ENCODE measurements around the gene SF3B5. TPM values are rescaled to one million over a fixed set of nuclear protein-coding genes. Genes with fewer than 3 reads are reported as not detected.

SF3B5 gene
- total RNA-seq, 2 experiments from 2014 or later = 138 to 141 TPM

GRCh38 chr6:144129469-144129868, 34.1 kb upstream of the SF3B5 start:
- peaks cover 14% of the 10 kb centered on the region for H3K4me1 Mint-ChIP-seq
- H3K4me3 Mint-ChIP-seq = no peak overlapping the region
- ChIA-PET CTCF (interaction anchor here (0.5 kb wide), 1 partner anchor 607 kb away, joined by 4 read pairs; no protein-coding TSS in a partner anchor), POLR2A (no interaction called here)
- H3K36me3 Mint-ChIP-seq (ENCODE audit: low read depth) = no peaks in the 10 kb centered on the region
- DNase-seq = no peak
- no peak overlapping the region for H3K27ac Mint-ChIP-seq
- H3K27me3 Mint-ChIP-seq = no peaks in the 10 kb centered on the region
- no peaks in the 10 kb centered on the region for H3K9me3 Mint-ChIP-seq

- DNase-seq = no peak
- no peak overlapping the region for H3K27ac Mint-ChIP-seq
- ChIA-PET POLR2A (no interaction called here), CTCF (interaction anchor here (0.8 to 1.9 kb wide), 3 partner anchors 11 to 539 kb away, joined by 3 to 5 read pairs (median 3); no protein-coding TSS in a partner anchor)
- no peaks in the 10 kb centered on the region for H3K9me3 Mint-ChIP-seq
- no peaks in the 10 kb centered on the region for H3K36me3 Mint-ChIP-seq (ENCODE audit: low read depth)
- H3K4me3 Mint-ChIP-seq = no peak overlapping the region
- no peaks in the 10 kb centered on the region for H3K27me3 Mint-ChIP-seq
- H3K4me1 Mint-ChIP-seq = peaks cover 14% of the 10 kb centered on the region
Observed at GRCh38 chr6:144127097-144127496, 31.7 kb upstream of the SF3B5 start.

- H3K27me3 Mint-ChIP-seq = no peaks in the 10 kb centered on the region
- H3K4me1 Mint-ChIP-seq = no peaks in the 10 kb centered on the region
- ChIA-PET POLR2A (no interaction called here), CTCF (interaction anchor here (0.5 to 1.4 kb wide), 6 partner anchors 9 to 142 kb away, joined by 3 to 4 read pairs (median 4); no protein-coding TSS in a partner anchor)
- no peaks in the 10 kb centered on the region for H3K9me3 Mint-ChIP-seq
- no peak overlapping the region for H3K27ac Mint-ChIP-seq
- H3K4me3 Mint-ChIP-seq = no peak overlapping the region
- no peak for DNase-seq
- H3K36me3 Mint-ChIP-seq (ENCODE audit: low read depth) = no peaks in the 10 kb centered on the region
Observed at GRCh38 chr6:144123836-144124235, 28.5 kb upstream of the SF3B5 start.

GRCh38 chr6:144123421-144123820, 28.0 kb upstream of the SF3B5 start:
- no peaks in the 10 kb centered on the region for H3K4me1 Mint-ChIP-seq
- H3K27ac Mint-ChIP-seq = no peak overlapping the region
- ChIA-PET CTCF (interaction anchor here (0.5 to 1.4 kb wide), 5 partner anchors 9 to 143 kb away, joined by 3 to 4 read pairs (median 4); no protein-coding TSS in a partner anchor), POLR2A (no interaction called here)
- no peak overlapping the region for H3K4me3 Mint-ChIP-seq
- no peaks in the 10 kb centered on the region for H3K36me3 Mint-ChIP-seq (ENCODE audit: low read depth)
- no peaks in the 10 kb centered on the region for H3K9me3 Mint-ChIP-seq
- DNase-seq = no peak
- no peaks in the 10 kb centered on the region for H3K27me3 Mint-ChIP-seq

GRCh38 chr6:144122861-144123260, 27.5 kb upstream of the SF3B5 start:
- H3K4me3 Mint-ChIP-seq = no peak overlapping the region
- no peaks in the 10 kb centered on the region for H3K27me3 Mint-ChIP-seq
- H3K36me3 Mint-ChIP-seq (ENCODE audit: low read depth) = no peaks in the 10 kb centered on the region
- H3K4me1 Mint-ChIP-seq = no peaks in the 10 kb centered on the region
- no peak overlapping the region for H3K27ac Mint-ChIP-seq
- H3K9me3 Mint-ChIP-seq = no peaks in the 10 kb centered on the region
- DNase-seq = no peak
- POLR2A ChIA-PET = no interaction called here
- CTCF ChIA-PET = interaction anchor here (0.8 kb wide), 1 partner anchor 13 kb away, joined by 3 read pairs; no protein-coding TSS in a partner anchor

- DNase-seq = no peak
- Mint-ChIP-seq H3K9me3 (no peaks in the 10 kb centered on the region), H3K27ac (no peak overlapping the region), H3K4me3 (no peak overlapping the region), H3K27me3 (peaks cover 4% of the 10 kb centered on the region), H3K36me3 (ENCODE audit: low read depth) (no peaks in the 10 kb centered on the region), H3K4me1 (no peaks in the 10 kb centered on the region)
- CTCF ChIA-PET = no interaction called here
- POLR2A ChIA-PET = no interaction called here
Observed at GRCh38 chr6:144119376-144119775, 24.0 kb upstream of the SF3B5 start.

- Mint-ChIP-seq H3K4me1 (no peaks in the 10 kb centered on the region), H3K4me3 (no peak overlapping the region), H3K36me3 (ENCODE audit: low read depth) (no peaks in the 10 kb centered on the region), H3K27ac (no peak overlapping the region), H3K27me3 (peaks cover 4% of the 10 kb centered on the region), H3K9me3 (no peaks in the 10 kb centered on the region)
- no peak for DNase-seq
- POLR2A ChIA-PET = no interaction called here
- CTCF ChIA-PET = interaction anchor here (1.3 to 1.6 kb wide), 4 partner anchors 9 to 15 kb away, joined by 3 to 4 read pairs (median 4); no protein-coding TSS in a partner anchor
Observed at GRCh38 chr6:144115219-144115618, 19.8 kb upstream of the SF3B5 start.

GRCh38 chr6:144113366-144113765, 18.0 kb upstream of the SF3B5 start:
- no peak for DNase-seq

GRCh38 chr6:144110210-144110609, 14.8 kb upstream of the SF3B5 start:
- H3K4me1 Mint-ChIP-seq = peaks cover 8% of the 10 kb centered on the region
- ChIA-PET CTCF (interaction anchor here (0.6 to 0.9 kb wide), 4 partner anchors 9 to 421 kb away, joined by 3 to 5 read pairs (median 4); no protein-coding TSS in a partner anchor), POLR2A (no interaction called here)
- no peaks in the 10 kb centered on the region for H3K27me3 Mint-ChIP-seq
- no peak overlapping the region for H3K4me3 Mint-ChIP-seq
- DNase-seq = no peak
- H3K9me3 Mint-ChIP-seq = no peaks in the 10 kb centered on the region
- no peak overlapping the region for H3K27ac Mint-ChIP-seq
- no peaks in the 10 kb centered on the region for H3K36me3 Mint-ChIP-seq (ENCODE audit: low read depth)

More at GRCh38 chr6:144113366-144113765, 18.0 kb upstream of the SF3B5 start:
- Mint-ChIP-seq H3K27ac (no peak overlapping the region), H3K27me3 (peaks cover 4% of the 10 kb centered on the region), H3K4me3 (no peak overlapping the region), H3K4me1 (no peaks in the 10 kb centered on the region), H3K9me3 (no peaks in the 10 kb centered on the region), H3K36me3 (ENCODE audit: low read depth) (no peaks in the 10 kb centered on the region)
- ChIA-PET CTCF (no interaction called here), POLR2A (no interaction called here)

- CTCF ChIA-PET = interaction anchor here (1.0 to 1.4 kb wide), 2 partner anchors 9 to 116 kb away, joined by 3 read pairs; no protein-coding TSS in a partner anchor
- H3K27ac Mint-ChIP-seq = no peak overlapping the region
- POLR2A ChIA-PET = no interaction called here
Observed at GRCh38 chr6:144106206-144106605, 10.8 kb upstream of the SF3B5 start.

GRCh38 chr6:144104898-144105487, 9.6 kb upstream of the SF3B5 start:
- Mint-ChIP-seq H3K27me3 (no peaks in the 10 kb centered on the region), H3K27ac (no peak overlapping the region), H3K4me1 (peaks cover 9% of the 10 kb centered on the region), H3K4me3 (no peak overlapping the region), H3K36me3 (ENCODE audit: low read depth) (no peaks in the 10 kb centered on the region), H3K9me3 (no peaks in the 10 kb centered on the region)
- POLR2A ChIA-PET = no interaction called here
- CTCF ChIA-PET = interaction anchor here (0.6 to 1.4 kb wide), 7 partner anchors 10 to 364 kb away, joined by 3 to 4 read pairs (median 3); no protein-coding TSS in a partner anchor
- peak; percentile 69 for DNase-seq

More at GRCh38 chr6:144106206-144106605, 10.8 kb upstream of the SF3B5 start:
- H3K4me1 Mint-ChIP-seq = peaks cover 9% of the 10 kb centered on the region
- no peak overlapping the region for H3K4me3 Mint-ChIP-seq
- no peak for DNase-seq
- no peaks in the 10 kb centered on the region for H3K9me3 Mint-ChIP-seq
- H3K36me3 Mint-ChIP-seq (ENCODE audit: low read depth) = no peaks in the 10 kb centered on the region
- no peaks in the 10 kb centered on the region for H3K27me3 Mint-ChIP-seq

GRCh38 chr6:144104488-144104887, 9.1 kb upstream of the SF3B5 start:
- POLR2A ChIA-PET = no interaction called here
- Mint-ChIP-seq H3K27ac (no peak overlapping the region), H3K4me3 (no peak overlapping the region), H3K9me3 (no peaks in the 10 kb centered on the region), H3K27me3 (no peaks in the 10 kb centered on the region), H3K4me1 (peaks cover 9% of the 10 kb centered on the region), H3K36me3 (ENCODE audit: low read depth) (no peaks in the 10 kb centered on the region)
- CTCF ChIA-PET = interaction anchor here (0.7 to 1.0 kb wide), 5 partner anchors 19 to 364 kb away, joined by 3 to 4 read pairs (median 3); no protein-coding TSS in a partner anchor
- DNase-seq = no peak

- Mint-ChIP-seq H3K27ac (no peak overlapping the region), H3K4me3 (no peak overlapping the region), H3K4me1 (peaks cover 9% of the 10 kb centered on the region), H3K9me3 (no peaks in the 10 kb centered on the region), H3K36me3 (ENCODE audit: low read depth) (no peaks in the 10 kb centered on the region), H3K27me3 (no peaks in the 10 kb centered on the region)
- CTCF ChIA-PET = interaction anchor here (0.6 to 1.3 kb wide), 3 partner anchors 14 to 212 kb away, joined by 3 to 4 read pairs (median 3); no protein-coding TSS in a partner anchor
- DNase-seq = no peak
- POLR2A ChIA-PET = no interaction called here
Observed at GRCh38 chr6:144103026-144103563, 7.7 kb upstream of the SF3B5 start.
